Activated gamma-delta T cell treated with anti-CD3 and anti-CD28 coated beads, Interleukin-2, amount 50 U/mL, for 16 hours (primary cell): Measurements from ENCODE around the gene HMCN2.

Experiments used
- DNase-seq: peaks from one replicate; pipeline ENCODE4 v3.0.0-alpha.2; 2020; ENCODE audit warnings: low read depth

HMCN2 gene

DNA sequence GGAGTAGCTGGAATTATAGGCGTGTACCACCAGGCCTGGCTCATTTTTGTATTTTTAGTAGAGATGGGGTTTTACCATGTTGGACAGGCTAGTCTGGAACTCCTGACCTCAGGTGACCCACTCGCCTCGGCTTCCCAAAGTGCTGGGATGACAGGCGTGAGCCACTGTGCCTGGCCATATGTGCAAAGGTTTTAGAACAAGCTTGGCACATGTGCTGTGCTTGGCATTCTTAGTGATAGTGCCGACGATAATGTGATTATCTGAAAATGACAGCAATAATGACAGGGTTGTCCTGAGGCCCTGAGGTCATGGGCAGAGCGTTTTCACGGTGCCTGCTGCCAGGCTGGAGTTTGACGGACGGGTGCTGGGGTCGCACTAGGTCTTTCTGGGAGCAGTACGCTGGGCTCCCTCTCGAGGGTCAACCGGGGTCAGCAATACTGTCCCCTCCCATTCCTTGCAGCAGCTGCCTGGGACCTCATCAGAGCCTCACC lies 42.6 kb downstream of the HMCN2 start:
- DNase-seq = no peak

DNA sequence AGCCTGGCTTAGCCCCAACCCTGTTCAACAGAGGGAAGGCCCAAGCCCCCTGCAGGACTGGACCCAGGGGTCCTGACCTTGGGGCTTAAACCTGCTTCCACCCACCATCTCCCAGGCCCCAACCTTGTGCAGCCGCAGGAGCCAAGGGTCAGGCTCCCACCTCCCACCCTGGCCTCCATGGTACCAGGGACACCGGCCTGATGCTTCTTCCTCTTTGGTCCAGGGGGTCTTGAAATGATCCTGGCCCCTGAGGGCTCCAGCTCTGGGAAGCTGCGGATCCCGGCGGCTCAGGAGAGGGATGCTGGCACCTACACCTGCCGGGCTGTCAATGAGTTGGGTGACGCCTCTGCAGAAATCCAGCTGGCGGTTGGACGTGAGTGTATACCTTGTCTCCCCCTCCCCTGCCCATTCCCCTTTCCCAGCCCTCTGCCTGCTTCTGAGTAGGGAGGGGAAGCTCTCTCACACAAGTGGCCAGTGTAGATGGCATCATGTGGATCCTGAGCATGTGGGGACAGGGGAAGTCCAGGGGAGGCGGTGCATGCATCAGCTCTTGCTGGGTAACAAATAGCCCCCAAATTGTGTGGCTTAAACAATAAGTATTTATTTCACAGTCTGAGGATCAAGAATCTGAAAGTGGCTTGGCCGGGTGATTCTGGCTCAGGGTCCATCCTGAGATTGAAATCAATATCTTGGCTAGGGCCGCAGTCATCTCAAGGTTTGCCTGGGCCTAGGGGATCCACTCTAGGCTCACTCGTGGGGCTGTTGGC lies 44.3 kb downstream of the HMCN2 start:
- DNase-seq = no peak

DNA sequence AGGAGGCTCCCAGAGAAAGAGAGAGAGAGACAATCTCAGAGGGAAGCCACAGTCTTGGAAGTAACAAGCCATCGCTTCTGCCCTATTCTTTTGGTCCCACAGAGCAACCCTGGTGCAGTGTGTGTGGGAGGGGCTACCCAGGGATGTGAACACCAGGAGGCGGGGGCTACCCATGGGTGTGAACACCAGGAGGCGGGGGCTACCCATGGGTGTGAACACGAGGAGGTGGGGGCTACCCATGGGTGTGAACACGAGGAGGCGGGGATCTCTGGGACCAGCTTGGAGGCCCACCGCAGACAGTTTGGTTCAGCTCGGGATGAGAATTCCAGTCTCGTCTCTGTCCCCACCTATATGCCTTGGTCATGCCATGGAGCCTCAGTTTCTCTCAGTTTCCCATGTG lies 44.9 kb downstream of the HMCN2 start:
- no peak for DNase-seq

DNA sequence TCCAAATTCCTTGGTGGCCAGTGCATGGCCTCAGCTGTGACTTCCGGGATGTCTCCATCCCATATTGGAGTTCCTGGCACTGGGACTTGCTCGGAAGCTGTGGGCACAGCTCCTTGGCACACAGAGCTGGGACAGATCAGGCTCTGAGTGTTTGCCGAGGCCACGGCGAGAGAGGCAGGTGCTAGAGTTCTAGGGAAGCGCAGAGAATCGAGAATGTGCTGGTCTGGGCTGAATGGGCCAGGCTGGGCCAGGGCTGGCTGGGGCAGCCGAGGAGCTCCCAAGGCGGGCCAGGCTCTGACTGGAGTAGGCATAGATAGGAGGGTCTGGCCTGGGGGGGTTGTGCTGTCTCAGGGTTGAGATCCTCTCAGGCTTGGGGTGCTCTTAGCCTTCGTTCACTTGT lies 45.4 kb downstream of the HMCN2 start:
- DNase-seq = no peak

DNA sequence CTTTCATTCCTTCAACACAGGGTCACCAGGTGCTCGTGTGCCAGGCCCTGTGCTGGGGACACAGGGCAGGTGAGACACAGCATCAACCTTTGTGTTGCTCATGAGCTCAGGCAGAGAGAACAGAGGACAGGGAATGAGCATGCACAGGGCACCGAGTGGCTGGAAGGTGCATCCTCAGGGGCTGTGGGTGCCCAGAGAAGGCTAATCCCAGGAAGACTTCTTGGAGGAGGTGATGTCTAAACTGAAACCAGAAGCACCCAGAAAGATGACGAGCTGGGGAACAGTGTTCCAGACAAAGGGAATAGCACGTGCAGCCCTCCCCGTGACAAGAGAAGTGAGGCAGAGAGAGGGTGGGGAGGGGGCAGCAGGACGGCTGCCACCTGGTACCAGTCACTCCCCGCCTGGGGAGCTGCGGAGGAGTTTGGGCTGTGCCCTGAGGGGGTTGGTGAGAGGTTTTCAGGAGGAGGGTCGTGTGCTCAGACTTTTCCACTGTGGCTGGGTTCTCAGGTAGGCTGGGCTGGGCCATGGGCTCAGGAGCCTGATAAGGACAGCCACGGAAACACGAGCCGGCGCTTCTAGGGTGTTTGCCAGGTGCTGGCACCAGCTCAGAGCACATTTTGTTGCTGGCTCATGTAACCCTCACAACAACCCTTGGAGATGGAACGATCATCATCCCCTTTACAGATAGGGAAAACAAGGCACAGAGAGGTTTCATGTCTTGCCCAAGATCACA lies 46.0 kb downstream of the HMCN2 start:
- DNase-seq = no peak

DNA sequence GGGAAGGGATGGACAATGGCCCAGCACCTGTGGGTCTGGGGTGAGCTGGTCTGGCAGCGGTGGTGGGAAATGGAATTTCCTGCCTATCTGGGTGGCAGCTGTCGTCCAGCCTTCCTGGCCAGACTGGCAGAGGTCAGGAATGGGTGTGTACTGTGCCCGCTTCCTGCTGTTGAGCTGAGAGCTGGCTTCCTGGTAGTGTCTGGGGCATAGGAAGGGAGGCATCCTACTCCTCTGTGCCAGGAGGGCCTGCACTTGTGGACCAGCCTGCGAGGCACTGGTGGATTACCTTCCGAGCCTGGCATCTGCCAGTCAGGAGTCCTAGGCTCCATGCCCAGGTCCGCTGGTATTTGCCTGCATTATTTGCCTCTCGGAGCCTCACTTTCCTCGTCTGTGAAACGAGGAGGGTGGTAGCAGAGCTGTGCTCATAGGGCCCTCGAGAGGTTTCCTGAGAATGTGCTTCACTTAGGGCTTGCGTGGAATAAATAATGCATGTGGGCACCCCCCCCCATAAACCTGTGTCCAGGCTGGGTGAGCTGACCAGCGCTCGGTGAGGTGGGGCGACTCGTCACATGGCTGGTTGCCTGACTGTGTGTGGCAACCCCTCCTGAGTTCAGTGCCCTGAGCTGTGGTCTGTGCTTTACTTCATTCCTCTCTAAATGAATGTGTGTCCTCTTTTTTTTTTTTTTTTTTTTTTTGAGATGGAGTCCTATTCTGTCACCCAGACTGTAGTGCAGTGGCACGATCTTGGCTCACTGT lies 47.7 kb downstream of the HMCN2 start:
- DNase-seq = no peak

DNA sequence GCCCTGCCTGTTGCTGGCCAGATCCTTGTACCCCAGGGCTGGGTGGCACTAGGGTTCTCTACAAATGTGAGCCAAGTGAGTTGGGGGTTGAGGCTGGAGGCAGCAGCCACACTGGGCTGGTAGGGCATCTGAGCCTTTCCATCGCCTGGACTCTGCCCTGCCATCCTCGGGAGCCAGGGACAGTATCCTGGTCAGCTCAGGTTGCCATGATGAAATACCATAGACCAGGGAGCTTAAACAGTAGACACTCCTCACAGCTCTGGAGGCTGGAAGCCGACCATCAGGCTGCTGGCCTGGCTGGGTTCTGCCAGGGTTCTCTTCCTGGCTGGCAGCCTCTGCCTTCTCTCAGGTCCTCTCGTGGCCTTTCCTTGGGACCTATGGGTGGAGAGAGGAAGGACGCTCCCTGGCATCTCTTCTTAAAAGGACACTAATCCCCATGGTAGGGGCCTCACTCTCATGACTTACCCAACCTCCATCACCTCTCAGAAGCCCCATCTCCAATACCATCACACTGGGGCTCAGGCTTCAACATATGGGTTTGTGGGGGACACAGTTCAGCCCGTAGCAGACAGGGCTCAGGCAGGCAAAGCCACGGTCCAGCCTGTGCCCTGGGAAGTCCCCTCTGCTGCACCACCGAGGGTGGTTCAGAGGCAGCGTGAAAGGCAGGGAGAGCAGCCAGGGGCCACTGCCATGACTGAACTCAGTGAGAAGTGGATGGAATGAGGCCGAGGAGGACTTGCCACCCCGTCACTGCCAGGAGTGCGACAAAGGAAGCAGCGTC lies 50.1 kb downstream of the HMCN2 start:
- DNase-seq = no peak

DNA sequence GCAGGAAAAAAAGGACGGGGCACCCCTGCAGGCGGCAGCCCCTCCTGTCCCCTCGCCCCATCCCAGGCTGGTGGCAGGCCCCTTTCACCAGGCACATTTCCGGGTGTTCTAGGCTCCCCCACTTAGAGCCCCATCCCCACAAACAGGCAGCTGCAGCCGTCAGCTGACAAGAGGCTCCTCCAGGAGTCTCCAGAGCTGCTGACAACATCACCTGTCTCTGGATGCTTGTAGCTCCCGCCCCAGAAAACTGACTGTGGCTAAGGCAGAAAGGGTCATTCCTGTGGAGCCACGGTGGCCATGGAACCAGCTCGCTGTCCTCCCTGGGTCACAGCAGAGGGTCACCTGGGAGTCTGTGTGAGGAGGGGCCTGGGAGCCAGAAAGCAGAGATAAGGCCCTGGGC lies 50.9 kb downstream of the HMCN2 start:
- DNase-seq = no peak

DNA sequence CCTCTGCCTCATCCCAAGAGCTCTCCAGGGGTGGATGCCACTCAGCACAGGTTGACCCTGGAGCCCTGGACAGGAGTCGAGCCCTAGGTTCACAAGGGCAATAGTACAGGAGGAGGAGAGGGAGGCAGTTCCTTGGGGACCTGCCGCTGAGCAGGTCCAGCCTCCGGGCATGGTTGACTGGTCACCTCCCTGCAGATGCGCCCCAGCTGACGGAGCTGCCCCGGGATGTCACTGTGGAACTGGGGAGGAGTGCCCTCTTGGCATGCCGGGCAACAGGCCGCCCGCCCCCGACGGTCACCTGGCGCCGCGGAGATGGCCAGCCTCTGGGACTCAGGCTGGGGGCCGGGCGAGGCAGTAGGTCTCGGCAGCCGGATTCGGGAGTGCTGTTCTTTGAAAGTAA lies 53.7 kb downstream of the HMCN2 start:
- DNase-seq = no peak

DNA sequence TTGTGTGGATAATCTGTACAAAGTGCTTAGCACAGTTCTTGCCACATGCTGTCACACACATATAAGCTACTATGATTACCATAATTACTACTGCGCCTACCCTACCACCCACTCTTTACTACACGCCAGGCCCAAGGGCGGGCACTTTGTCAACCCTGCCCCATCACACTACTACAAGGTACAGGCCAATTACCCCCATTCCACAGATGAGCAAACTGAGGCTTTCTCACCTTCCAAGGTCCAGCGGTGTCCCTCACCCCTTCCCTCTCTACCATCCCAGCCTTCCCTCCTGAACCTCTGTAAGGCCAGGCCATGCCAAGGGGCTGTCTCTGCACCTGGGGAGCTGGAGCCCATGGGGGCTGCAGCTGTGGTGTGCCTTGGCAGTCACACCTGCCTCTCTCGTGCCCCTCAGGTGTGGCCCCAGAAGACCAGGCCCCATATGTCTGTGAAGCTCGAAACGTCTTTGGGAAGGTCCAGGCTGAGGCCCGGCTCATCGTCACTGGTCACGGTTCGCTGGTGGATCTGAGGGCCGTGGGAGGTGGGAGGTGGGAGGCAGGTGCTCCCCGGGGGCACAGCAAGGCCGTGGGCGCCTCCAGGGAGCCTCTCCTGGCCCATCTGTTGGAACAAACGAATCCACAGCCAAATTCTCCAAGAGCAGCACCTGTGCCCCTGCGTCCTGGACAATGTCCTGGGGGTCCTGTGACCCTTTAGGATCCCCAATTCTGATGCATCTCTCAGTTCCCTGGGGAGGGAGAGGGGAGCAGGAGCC lies 54.6 kb downstream of the HMCN2 start:
- no peak for DNase-seq

DNA sequence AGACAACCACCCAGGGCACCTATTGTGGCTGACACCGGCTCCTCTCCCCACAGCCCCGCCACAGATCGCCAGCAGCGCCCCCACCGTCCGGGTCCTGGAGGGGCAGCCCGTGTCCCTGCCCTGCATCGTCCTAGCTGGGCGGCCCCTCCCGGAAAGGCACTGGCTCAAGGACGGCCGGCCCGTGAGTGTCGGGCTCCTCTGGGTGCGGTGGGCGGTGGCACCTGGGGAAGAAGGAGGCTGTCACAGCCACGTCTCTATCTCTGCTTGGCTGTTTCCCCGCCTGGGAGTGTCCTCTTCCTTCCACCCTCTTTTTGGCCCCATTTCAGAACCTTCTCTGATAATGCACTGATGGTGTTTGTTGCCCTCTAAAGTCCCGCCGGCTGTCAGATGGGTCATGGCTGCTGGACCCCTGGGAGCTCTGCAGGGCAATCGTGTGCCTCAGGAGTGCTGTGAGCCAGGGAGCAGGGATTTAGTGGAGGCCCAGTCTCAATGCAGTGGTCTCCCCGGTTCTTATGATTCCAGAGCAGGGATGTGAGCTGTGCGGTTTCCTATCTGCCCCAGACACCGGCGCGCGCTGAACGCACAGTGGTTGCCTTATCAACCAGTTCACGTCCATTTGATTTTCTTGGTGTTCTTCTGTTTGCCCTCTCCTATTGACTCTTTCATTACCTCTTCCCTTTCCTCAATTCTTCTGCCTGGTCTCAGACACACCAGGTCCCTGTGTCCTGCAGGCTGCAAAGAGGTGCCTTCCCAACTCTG lies 55.3 kb downstream of the HMCN2 start:
- no peak for DNase-seq

DNA sequence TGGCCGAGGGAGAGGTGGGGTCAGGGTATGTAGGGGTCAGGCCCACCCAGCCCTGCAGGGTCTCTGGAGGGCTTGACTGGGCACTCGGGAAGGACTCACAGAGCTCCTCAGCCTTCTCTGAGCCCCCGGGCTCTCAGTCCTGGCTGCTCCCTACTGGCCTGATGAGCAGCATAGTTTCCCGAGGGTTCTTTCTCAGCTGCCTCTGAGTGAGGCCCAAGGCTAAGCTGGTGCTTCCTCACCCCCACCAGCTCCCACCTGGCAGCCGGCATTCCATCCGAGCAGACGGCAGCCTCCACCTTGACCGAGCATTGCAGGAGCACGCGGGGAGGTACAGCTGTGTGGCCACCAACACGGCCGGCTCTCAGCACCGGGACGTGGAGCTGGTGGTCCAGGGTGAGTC lies 56.0 kb downstream of the HMCN2 start:
- DNase-seq = no peak

DNA sequence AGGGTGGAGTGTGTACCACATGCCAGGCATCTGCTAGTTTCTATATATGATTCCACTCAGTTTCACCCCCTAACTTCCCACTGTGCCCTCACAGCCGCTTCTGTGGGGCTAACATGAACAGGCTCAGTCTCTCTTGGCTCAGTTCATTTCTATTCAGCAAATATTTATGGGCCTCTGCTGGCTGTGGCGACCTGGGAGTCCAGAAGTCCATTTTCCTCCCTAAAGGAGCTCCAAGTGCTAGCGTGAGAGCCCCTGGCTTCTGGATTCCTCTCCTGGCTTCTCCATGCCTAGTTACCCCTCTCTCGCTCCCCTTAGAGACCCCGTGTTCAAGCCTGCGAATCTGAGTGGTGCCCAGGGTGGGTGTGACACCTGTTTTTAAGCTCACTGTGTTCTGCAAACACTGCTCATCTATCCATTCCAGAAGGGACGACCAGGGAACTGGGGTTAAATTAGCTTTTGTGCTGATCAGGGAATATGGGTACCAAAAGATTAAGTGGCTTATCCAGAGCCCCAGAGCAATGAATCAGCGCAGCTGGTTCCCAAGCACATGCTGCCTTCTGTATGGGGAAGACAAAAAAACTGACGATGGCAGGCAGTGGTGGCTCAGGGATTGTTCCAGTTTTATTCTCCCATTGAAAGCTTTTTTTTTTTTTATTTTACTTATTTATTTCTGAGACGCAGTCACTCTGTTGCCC lies 57.6 kb downstream of the HMCN2 start:
- DNase-seq = no peak

DNA sequence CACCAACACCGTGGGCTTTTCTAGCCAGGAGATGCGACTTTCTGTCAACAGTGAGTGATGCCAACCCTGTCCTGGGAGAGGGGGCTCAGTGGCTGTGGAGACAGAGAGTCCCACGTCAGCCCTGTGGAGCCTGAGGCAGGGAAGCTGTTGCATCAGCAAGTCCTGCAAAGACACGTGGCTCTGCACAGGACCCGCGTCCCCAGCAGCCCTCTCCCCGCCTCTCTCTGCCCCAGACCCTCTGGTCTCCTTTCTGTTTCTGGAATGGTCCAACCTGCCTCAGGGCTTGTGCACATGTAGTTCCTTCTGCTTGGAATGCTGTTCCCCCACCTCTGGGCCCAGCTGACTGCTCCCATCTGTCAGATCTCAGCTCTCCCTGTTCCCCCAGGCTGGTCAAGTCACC lies 60.4 kb downstream of the HMCN2 start:
- DNase-seq = no peak

DNA sequence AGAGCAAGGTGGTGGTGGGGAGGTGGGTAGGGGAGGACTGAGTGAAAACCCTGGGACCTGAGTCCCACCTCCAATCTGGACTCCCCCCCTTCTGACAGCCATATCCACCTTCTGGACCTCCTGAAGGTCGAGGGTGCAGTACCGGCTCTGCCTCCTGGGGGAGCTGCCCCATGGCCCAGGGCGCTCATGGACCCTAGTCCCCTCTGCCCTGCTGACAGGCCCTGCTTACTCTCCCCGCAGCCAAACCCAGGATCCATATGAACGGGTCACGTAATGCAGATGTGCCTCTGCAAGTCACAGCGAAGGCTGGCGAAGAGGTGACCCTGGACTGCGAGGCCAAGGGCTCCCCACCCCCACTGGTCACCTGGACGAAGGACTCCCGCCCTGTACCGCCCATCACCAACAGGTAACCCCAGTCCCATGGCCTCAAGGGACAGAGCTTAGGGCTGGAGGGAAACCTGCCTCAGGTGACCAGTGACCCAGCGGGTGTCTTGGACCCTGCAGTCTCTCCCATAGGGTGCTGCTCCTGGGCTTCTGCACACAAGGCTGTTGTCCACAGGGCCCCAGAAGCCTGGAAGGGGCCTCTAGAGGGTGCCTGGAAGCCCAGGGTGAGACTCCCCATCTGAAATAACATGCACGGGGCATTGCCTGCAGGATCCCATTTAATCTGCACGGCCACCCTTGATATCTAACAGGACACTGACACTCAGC lies 61.7 kb downstream of the HMCN2 start:
- no peak for DNase-seq

DNA sequence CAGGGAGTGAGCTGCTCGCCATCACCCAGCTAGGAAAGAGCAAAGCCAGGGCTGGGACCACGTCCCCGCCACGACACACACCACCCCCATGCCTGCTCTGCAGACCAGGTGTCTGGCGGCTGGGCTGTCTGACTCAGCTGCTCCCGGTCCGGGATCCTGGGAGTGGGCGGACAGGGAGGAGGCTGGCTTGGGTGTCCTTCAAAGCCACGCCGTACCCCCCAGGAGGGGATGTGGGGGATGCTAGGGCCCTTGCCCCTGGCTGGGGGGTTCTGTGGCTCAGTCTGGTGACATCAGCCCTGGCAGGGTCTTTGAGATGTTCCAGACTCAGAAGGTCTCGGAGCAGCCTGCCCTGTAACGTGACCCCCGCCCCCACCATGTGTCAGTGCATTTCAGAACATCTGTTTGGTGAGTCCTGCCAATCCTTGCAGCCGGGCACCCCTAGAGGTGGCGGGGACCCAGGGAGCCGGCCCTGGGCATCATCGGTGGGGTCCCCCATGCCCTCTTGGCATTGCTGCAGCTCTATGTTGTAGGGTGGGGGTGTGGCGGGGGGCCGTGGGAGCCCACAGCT lies 62.3 kb downstream of the HMCN2 start:
- no peak for DNase-seq

DNA sequence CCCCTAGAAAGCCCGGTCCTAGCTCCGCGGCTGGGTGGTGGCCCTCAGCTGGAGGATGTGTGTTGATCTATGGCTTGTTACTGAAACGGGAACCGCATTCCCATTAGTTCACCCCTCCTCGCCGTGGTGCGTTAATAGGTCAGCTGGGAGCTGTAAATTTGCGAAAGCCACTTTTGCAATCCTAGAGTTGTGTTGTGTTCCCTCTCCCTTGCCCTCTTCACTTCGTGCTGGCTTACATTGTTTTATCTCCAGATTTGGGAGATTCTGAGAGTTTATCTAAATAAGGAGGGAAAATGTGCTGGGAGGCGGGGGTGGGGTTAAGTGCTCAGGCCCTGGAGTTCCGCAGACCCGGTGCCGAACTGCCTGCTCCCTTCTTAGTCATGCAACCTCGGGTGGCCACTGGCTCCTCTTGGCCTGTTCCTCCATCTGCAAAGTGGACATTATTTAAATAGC lies 62.8 kb downstream of the HMCN2 start:
- DNase-seq = no peak

DNA sequence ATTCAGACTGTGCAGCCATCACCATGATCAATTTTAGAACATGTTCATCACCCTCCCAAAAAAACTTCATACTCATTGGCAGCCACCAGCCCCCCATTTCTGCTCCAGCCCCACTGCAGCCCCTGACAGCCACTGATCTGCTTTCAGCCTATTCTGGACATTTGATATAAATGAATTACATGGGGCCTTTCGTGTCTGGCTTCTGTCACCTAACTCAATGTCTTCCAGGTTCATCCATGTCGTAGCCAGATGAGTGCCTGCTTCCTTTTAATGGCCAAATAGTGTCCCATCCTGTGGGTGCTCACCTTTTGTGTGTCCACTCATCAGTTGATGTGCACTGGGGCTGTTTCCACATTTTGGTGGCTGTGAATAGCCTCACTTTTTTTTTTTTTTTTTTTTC lies 63.5 kb downstream of the HMCN2 start:
- no peak for DNase-seq
